SIG-M5 (cell line): ENCODE measurements around the gene GSTM2.

Source experiments
- DNase-seq: peaks from one replicate; lab custom pipeline; 2025; lab: John Stamatoyannopoulos, UW

GSTM2 gene

GRCh38 chr1:109630081-109630897 is 37.6 kb upstream of the GSTM2 start:
- DNase-seq, result no peak

- DNase-seq, result no peak
Observed at GRCh38 chr1:109630898-109631512, 36.9 kb upstream of the GSTM2 start.

DNA sequence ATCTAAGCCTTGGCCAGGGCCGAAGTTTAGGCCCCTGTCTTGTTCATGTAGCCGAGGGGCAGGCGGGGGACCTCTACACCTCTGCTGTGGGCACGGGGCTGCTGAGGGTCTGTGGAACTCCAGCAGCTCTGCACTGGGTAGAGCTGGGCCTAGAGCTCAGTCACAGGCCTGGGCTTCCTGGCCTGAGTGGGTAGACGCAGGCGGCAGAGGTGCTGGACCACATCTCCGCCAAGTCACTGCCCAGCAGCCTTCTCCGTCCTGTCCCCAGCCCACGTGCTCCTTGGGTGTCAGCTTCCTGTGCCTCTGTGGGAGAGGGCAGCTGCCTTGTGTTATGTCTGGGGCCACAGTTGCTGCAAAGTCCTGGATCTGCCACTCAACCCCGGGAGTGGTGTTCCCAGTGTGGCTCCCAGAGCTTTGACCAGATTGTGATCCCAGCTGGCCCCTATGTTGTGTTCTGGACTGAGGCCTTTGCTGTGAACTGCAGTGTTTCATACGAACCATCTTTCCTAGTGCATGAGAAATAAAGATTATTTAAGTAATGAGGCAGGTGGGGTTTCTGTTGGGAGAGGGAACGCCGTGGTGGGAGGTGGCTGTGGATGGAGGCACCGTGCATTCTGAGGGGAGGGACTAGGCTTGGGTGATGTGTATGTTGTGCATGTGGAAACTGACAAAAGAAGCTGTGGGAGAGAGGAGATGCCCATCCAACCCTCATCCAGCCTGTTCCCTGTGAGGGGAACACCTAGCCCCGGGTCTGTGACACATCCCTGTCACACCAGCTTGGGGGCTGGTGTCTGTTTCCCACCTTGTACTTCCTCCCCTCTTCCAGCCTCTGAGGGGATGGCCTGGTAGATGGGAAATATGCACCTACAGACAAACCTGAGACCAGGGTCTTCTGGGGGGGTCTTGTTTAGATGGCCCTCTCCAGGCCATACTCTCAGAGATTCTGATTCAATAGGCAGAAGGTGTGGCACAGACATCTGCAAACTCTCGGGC is 36.0 kb upstream of the GSTM2 start:
- DNase-seq, result no peak

DNA sequence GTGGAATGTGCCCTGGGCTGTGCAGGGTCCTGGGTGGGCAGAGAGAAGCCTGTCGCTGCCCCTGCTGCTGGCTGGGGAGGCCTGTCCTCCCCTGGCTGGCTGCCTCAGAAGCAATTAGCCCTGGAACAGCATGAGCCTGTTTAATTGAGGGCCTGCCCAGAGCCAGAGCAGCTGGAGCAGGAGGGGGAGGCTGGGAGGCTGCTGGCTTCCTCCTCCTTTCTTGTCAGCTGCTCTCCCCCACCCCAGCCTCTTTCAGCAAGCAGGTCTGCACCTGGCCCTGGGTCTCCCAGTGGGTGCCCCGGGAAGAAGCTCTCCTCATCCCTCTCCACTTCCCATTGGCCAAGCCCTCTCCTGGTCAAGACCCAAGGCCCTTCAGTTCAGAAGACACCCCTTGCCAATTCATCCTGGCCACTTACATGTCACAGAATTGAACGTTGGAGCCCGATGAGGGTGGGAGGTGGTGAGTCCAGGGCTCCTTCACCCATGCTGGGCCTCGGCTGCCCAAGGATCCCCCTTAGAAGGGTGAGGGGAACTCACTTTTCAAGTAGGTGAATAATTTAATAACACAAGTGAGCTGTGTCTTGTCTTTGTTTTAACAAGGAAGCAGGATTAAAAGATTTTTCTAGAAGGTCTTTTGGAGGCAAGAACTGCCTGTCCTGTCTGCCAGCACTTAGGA is 35.0 kb upstream of the GSTM2 start:
- no peak for DNase-seq

- no peak for DNase-seq
Observed at GRCh38 chr1:109634292-109634691, 33.6 kb upstream of the GSTM2 start.

GRCh38 chr1:109634771-109635750 is 32.8 kb upstream of the GSTM2 start:
- no peak for DNase-seq

GRCh38 chr1:109635862-109636200 is 32.0 kb upstream of the GSTM2 start:
- no peak for DNase-seq

GRCh38 chr1:109636201-109636952 is 31.5 kb upstream of the GSTM2 start:
- DNase-seq, result no peak

DNA sequence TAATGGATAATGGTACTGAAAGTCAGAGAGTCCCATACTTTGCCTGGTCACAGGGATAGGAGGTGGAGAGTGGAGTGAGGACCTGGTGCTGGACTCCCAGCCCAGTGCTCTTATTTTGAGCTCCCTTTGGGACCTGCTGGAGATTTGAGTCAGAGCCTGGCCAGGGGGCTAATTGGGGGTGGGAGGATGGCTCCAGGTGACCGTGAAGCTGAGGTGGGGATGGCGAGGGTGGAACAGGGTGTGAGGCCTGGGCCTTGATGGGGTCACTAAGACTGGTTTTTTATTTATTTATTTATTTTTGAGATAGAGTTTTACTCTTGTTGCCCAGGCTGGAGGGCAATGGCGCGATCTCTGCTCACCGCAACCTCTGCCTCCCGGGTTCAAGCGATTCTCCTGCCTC is 30.4 kb upstream of the GSTM2 start:
- no peak for DNase-seq

DNA sequence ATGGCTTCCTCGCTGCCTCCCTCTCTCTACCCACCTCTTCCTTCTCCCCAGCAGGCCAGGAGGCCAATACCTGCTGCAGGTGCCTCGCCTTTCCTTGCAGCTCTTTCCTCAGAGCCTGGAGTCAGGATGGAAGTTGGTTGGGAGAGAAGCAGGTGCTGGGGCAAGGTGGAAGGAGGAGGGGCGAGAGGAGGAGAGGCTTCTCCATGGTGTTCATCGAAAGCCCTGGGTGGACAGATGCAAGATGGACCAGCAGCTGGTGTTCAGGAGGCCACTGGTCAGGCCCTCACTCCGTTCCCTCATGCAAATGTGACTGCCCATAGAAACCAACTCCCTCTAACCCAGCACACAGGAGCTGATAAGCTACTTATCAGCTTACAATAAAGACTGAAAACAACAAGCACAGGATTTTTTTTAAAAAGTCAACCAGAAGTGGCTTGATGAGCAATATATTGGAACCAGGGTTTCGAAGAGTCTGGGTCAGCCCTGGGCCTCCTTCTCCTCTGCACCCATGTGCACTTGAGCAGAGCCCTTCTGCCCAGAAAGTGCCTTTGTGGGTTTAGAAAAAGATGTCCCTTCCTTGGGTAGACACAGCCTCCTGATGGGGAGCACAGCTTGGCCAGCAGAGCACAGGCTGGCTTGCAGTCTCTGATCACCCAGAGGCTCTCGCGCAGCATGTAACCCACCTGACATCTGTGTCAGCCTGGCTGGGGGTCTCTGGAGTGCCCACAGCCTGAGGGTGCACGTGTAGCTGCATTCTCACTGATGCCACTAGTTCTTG is 28.6 kb upstream of the GSTM2 start:
- DNase-seq, result no peak

GRCh38 chr1:109639841-109640184 is 28.0 kb upstream of the GSTM2 start:
- DNase-seq, result no peak

- DNase-seq, result no peak
Observed at GRCh38 chr1:109640285-109640865, 27.5 kb upstream of the GSTM2 start.

DNA sequence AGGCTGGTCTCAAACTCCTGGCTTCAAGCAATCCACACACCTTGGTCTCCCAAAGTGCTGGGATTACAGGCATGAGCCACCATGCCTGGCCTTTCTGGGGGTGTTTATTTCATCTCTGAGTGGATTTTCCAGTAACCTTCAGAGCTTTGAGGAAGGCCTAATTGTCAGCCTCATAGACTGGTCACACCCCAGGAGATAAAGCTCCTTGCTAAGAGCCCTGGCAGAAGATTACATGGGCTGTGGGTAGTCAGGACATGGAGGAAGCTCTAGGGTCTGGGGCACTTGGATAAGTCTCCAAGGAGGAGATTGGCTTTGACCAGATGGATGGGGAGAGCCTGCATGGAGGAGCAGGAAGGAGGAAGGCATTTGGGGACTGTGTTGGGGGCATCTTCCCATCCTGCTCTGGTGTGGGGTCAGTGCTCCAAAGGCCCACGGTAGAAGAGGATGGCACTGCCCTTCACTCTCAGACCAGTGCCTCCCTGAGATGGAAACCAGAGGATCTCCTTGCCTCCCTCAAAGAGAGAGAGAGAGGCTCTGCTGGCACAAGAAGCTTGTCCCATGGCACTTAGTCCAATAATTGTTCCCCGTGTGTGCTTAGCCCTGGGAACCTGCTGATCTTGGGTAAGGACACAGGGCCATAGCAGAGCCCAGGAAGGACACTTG is 26.6 kb upstream of the GSTM2 start:
- no peak for DNase-seq

- no peak for DNase-seq
Observed at GRCh38 chr1:109641861-109642260, 26.0 kb upstream of the GSTM2 start.

- no peak for DNase-seq
Observed at GRCh38 chr1:109642626-109643025, 25.2 kb upstream of the GSTM2 start.

GRCh38 chr1:109643385-109644230 is 24.2 kb upstream of the GSTM2 start:
- DNase-seq, result no peak

DNA sequence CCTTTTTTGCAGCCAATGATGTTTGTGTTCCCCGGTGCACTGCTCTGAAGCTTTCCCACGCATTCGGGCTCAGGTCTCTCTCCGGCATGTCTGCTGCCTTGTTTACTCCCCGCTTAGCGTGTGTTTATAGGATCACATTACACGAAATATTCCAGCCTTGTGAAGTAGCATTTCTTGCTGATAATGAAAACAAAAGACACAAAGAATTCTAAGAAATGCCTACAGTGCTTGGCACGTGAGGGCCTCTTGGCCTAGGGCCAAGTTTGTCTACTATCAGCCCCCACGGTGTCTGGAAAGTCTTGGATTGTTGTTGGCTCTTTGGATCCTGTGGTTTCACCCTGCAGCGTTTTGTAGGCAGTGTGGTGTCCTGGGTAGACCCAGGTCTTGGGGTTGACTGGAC is 23.2 kb upstream of the GSTM2 start:
- DNase-seq, result no peak

DNA sequence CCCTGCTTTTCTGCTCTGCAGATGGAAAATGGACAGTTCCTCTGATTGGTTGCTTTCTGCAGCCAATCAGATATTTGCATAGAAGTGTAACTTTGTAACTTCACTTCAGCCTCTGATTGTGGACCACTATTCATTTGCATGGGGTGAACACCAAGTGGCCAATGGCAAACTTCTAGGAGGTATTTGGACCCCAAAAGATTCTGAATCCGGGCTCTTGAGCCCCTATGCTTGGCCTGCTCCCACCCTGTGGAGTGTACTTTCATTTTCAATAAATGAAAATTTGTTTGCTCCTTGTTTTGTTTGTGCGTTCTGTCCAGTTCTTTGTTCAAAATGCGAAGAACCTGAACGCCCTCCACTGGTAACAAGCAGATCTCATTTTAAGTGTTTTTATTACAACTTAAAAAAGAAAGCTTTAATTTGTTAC is 18.4 kb upstream of the GSTM2 start:
- DNase-seq, result no peak
